Measurements from ENCODE around the gene WWC1.

The WWC1 gene

GRCh38 chr5:168408561-168409305, 117.3 kb downstream of the WWC1 start:
- Mint-ChIP-seq H3K4me1 (peaks cover 38% of the 10 kb centered on the region), H3K27me3 (ENCODE audit: low read depth) (no peaks in the 10 kb centered on the region), H3K4me3 (peak overlapping the region in 1 of 3 experiments; percentile 47), H3K36me3 (ENCODE audit: low read depth) (peaks cover 4% of the 10 kb centered on the region), H3K27ac (peak overlapping the region; percentile 21 to 82 (median 81)), H3K9me3 (no peaks in the 10 kb centered on the region)
- TF ChIP-seq CTCF (IDR thresholded peaks at IDR 0.05; ENCODE audit: unreplicated experiment in 3 of 3): no peak

GRCh38 chr5:168409591-168410458, 118.4 kb downstream of the WWC1 start:
- Mint-ChIP-seq H3K4me3 (peak overlapping the region in 1 of 3 experiments; percentile 47), H3K27ac (peak overlapping the region; percentile 21 to 82 (median 81)), H3K36me3 (ENCODE audit: low read depth) (peaks cover 4% of the 10 kb centered on the region), H3K4me1 (peaks cover 31% of the 10 kb centered on the region), H3K9me3 (no peaks in the 10 kb centered on the region), H3K27me3 (ENCODE audit: low read depth) (no peaks in the 10 kb centered on the region)
- no peak for TF ChIP-seq CTCF (IDR thresholded peaks at IDR 0.05; ENCODE audit: unreplicated experiment in 3 of 3)

GRCh38 chr5:168411871-168412270, 120.4 kb downstream of the WWC1 start:
- Mint-ChIP-seq H3K27me3 (ENCODE audit: low read depth) (no peaks in the 10 kb centered on the region), H3K27ac (no peak overlapping the region), H3K4me3 (no peak overlapping the region), H3K4me1 (peaks cover 34% of the 10 kb centered on the region), H3K9me3 (no peaks in the 10 kb centered on the region), H3K36me3 (ENCODE audit: low read depth) (peaks cover 4% of the 10 kb centered on the region)
- TF ChIP-seq CTCF (IDR thresholded peaks at IDR 0.05; ENCODE audit: unreplicated experiment in 3 of 3): no peak

GRCh38 chr5:168413062-168413461, 121.6 kb downstream of the WWC1 start:
- Mint-ChIP-seq H3K36me3 (ENCODE audit: low read depth) (peaks cover 4% of the 10 kb centered on the region), H3K27ac (no peak overlapping the region), H3K4me3 (no peak overlapping the region), H3K9me3 (no peaks in the 10 kb centered on the region), H3K4me1 (peaks cover 37% of the 10 kb centered on the region), H3K27me3 (ENCODE audit: low read depth) (no peaks in the 10 kb centered on the region)
- TF ChIP-seq CTCF (IDR thresholded peaks at IDR 0.05; ENCODE audit: unreplicated experiment in 3 of 3): no peak

GRCh38 chr5:168413596-168413995, 122.2 kb downstream of the WWC1 start:
- Mint-ChIP-seq H3K27ac (no peak overlapping the region), H3K4me3 (no peak overlapping the region), H3K4me1 (peaks cover 38% of the 10 kb centered on the region), H3K27me3 (ENCODE audit: low read depth) (no peaks in the 10 kb centered on the region), H3K36me3 (ENCODE audit: low read depth) (peaks cover 4% of the 10 kb centered on the region), H3K9me3 (no peaks in the 10 kb centered on the region)
- no peak for TF ChIP-seq CTCF (IDR thresholded peaks at IDR 0.05; ENCODE audit: unreplicated experiment in 3 of 3)
